ENCODE measurements around the gene ACBD6. TPM values are rescaled to one million over a fixed set of nuclear protein-coding genes. Genes with fewer than 3 reads are reported as not detected.

ACBD6 gene
- total RNA-seq, 2 donors from 2014 or later = 44.0 to 53.5 TPM

DNA sequence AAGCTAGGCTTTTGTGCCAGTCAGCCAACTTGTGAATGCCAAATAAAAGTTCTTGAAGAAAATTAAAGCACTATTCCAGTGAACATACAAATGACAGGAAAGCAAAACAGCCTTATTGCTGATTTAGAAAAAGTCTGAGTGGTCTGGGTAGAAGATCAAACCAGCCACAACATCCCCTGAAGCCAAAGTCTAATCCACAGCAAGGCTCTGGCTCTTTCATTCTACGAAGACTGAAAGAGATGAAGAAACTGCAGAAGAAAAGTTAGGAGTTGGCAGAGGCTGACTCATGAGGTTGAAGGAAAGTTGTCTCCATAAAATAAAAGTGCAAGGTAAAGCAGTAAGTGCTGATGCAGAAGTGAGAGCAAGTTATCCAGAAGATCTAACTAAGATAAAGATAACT, 206.4 kb downstream of the ACBD6 start:
- TF ChIP-seq, protein P1, sequence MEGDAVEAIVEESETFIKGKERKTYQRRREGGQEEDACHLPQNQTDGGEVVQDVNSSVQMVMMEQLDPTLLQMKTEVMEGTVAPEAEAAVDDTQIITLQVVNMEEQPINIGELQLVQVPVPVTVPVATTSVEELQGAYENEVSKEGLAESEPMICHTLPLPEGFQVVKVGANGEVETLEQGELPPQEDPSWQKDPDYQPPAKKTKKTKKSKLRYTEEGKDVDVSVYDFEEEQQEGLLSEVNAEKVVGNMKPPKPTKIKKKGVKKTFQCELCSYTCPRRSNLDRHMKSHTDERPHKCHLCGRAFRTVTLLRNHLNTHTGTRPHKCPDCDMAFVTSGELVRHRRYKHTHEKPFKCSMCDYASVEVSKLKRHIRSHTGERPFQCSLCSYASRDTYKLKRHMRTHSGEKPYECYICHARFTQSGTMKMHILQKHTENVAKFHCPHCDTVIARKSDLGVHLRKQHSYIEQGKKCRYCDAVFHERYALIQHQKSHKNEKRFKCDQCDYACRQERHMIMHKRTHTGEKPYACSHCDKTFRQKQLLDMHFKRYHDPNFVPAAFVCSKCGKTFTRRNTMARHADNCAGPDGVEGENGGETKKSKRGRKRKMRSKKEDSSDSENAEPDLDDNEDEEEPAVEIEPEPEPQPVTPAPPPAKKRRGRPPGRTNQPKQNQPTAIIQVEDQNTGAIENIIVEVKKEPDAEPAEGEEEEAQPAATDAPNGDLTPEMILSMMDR (IDR thresholded peaks at IDR 0.05) = no peak
- H3K36me3 ChIP-seq = no peaks in the 10 kb centered on the region
- no peak overlapping the region for H3K4me3 ChIP-seq
- H3K27ac ChIP-seq = no peak overlapping the region
- H3K27me3 ChIP-seq (replicated peaks; ENCODE audit: insufficient read depth) = no peaks in the 10 kb centered on the region
- ATAC-seq (ENCODE audit: insufficient number of reproducible peaks, low FRiP score, low read depth) (no peak), DNase-seq (ENCODE audit: low spot score) (no peak)
- H3K9me3 ChIP-seq = no peaks in the 10 kb centered on the region
- no peaks in the 10 kb centered on the region for H3K4me1 ChIP-seq (ENCODE audit: control insufficient read depth in 1 of 2, low read depth in 2 of 2)

DNA sequence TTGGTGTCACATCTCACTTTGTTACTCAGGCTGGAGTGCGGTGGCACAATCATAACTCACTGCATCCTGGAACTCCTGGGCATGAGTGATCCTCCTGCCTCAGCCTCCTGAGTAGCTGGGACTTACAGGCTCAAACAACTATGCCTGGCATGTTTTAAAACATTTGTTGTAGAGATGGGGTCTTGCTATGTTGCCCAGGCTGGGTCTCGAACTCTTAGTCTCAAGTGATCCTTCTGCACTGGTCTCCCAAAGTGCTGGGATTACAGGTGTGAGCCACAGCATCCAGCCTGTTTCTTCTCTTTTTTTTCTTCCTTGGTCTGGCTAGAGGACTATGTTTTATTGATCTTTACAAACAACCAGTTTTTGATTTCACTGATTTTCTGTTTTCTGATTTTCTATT, 207.7 kb downstream of the ACBD6 start:
- no peak for ATAC-seq (ENCODE audit: insufficient number of reproducible peaks, low FRiP score, low read depth)
- Histone ChIP-seq H3K4me1 (ENCODE audit: control insufficient read depth in 1 of 2, low read depth in 2 of 2) (no peaks in the 10 kb centered on the region), H3K36me3 (no peaks in the 10 kb centered on the region), H3K9me3 (no peaks in the 10 kb centered on the region), H3K4me3 (no peak overlapping the region), H3K27me3 (replicated peaks; ENCODE audit: insufficient read depth) (no peaks in the 10 kb centered on the region), H3K27ac (no peak overlapping the region)
- DNase-seq (ENCODE audit: low spot score) = no peak
- TF ChIP-seq, protein P1 (IDR thresholded peaks at IDR 0.05) = no peak

DNA sequence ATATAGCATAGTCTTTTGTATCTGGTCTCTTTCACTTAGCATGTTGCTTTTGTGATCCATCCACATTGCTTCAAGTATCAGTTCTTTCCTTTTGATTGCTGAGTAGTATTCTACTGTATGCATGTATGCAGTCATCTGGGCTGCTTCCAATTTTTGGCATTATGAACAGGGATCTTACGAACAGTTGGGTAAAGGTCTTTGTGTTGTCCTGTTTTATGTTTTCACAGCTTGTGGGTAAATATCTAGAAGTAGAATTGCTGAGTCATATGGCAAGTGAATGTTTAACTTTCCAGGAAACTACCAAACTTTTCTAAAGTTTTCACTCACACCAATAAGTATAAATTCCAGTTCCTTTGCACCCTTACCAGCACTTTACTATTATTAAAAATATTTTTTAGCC, 211.4 kb downstream of the ACBD6 start:
- Histone ChIP-seq H3K9me3 (no peaks in the 10 kb centered on the region), H3K27me3 (replicated peaks; ENCODE audit: insufficient read depth) (no peaks in the 10 kb centered on the region), H3K36me3 (no peaks in the 10 kb centered on the region), H3K4me1 (ENCODE audit: control insufficient read depth in 1 of 2, low read depth in 2 of 2) (no peaks in the 10 kb centered on the region), H3K27ac (no peak overlapping the region), H3K4me3 (no peak overlapping the region)
- ATAC-seq (ENCODE audit: insufficient number of reproducible peaks, low FRiP score, low read depth) (no peak), DNase-seq (ENCODE audit: low spot score) (no peak)
- TF ChIP-seq, protein P1 (IDR thresholded peaks at IDR 0.05) = no peak

DNA sequence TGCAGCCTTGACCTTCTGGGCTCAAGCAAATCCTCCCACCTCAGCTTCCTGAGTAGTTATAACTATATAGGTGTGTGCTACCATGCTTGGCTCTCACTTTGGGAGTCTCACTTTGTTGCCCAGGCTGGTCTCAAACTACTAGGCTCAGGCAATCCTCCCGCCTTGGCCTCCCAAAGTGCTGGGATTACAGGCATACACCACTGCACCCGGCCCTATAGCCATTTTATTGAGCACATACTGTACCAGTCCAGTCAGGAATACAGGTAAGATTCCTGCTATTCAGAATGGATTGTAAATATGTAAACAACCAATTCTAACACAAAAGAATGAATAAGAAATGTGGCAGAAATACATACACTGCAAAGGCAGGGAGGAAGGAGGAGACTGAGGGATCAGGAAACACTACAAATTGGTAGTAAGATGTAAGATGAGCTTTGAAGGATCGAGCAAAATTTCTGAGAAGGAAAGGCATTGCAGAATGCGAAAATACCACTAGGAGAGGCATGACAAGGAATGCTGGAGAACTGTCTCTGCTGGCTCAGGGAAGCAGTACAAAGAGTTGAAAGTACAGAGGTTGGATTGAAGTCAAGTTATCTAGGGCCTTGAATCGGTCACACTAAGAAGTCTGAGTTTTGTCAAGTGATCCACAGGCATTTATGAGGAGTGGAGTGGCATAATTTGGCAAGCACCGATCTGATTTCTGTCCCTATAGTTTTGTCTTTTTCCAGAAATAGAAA, 211.9 kb downstream of the ACBD6 start:
- TF ChIP-seq, protein P1 (IDR thresholded peaks at IDR 0.05) = no peak

DNA sequence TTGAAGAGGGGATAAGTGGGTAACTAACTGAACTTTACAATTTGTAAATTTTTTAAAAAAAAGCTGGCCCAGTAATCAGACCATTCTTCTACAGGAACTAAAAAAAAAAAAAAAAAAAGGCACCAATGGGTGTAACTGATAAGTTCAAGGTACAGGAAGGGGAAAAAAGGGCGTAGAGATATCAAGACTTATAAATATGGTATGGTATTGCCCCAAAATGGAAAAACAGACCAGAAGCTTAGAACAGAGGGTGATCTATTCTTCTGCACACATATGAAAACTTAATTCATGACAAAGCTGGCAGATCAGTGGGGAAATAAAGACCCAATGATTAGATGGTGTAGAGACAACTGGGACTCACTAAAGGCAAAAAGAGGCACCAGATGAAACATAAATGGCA, 213.4 kb downstream of the ACBD6 start:
- H3K4me1 ChIP-seq (ENCODE audit: control insufficient read depth in 1 of 2, low read depth in 2 of 2) = no peaks in the 10 kb centered on the region
- no peaks in the 10 kb centered on the region for H3K9me3 ChIP-seq
- no peak for DNase-seq (ENCODE audit: low spot score)
- no peak overlapping the region for H3K4me3 ChIP-seq
- no peaks in the 10 kb centered on the region for H3K27me3 ChIP-seq (replicated peaks; ENCODE audit: insufficient read depth)
- TF ChIP-seq, protein P1 (IDR thresholded peaks at IDR 0.05) = no peak
- H3K27ac ChIP-seq = no peak overlapping the region
- no peak for ATAC-seq (ENCODE audit: insufficient number of reproducible peaks, low FRiP score, low read depth)
- H3K36me3 ChIP-seq = no peaks in the 10 kb centered on the region

More for the DNA sequence above, 211.9 kb downstream of the ACBD6 start:
- ATAC-seq (ENCODE audit: insufficient number of reproducible peaks, low FRiP score, low read depth) (no peak), DNase-seq (ENCODE audit: low spot score) (no peak)
- Histone ChIP-seq H3K27ac (no peak overlapping the region), H3K36me3 (no peaks in the 10 kb centered on the region), H3K4me1 (ENCODE audit: control insufficient read depth in 1 of 2, low read depth in 2 of 2) (no peaks in the 10 kb centered on the region), H3K27me3 (replicated peaks; ENCODE audit: insufficient read depth) (no peaks in the 10 kb centered on the region), H3K9me3 (no peaks in the 10 kb centered on the region), H3K4me3 (no peak overlapping the region)
